Measurements from ENCODE around the gene NTM.

GRCh38 chr11:131897956-131898355 is 527.5 kb downstream of the NTM start:
- TF ChIP-seq POLR2A (IDR thresholded peaks at IDR 0.05; ENCODE audit: low read depth, low read length) (no peak), POLR2AphosphoS5 (IDR thresholded peaks at IDR 0.05; ENCODE audit: low read depth, low read length) (no peak), PAX5 (IDR thresholded peaks at IDR 0.05; ENCODE audit: insufficient read depth, low read length, severe bottlenecking) (no peak)

Measured in GM12891 (cell line).